Gastrocnemius medialis (tissue), 4 donors: ENCODE results near the gene RUNX1. TPM values are rescaled to one million over a fixed set of nuclear protein-coding genes. Genes with fewer than 3 reads are reported as not detected.

Source experiments
- ATAC-seq, 2 donors: fragments of 150-250 bp; one replicate each; pipeline ENCODE4 v1.9.1; 2016
- DNase-seq, 2 donors: peaks; one replicate each; pipeline ENCODE4 v3.0.0-alpha.2; 2019
- H3K27ac ChIP-seq, 4 donors: fragments of 200-600 bp; sonication (generic); 1 replicate in 1 of 4; 2 replicates in 3 of 4; pipeline ENCODE4 v1.5.1; 2016 to 2018; ENCODE audit warnings: mild to moderate bottlenecking in 2 of 4, moderate library complexity in 1 of 4
- H3K27me3 ChIP-seq, 3 donors: fragments of 200-600 bp; sonication (generic) in 2 of 3; 1 replicate in 1 of 3; 2 replicates in 2 of 3; pipeline versions ENCODE4 v1.5.1 to v1.6.0; 2016 to 2019; ENCODE audit warnings: mild to moderate bottlenecking in 1 of 3, moderate library complexity in 1 of 3
- H3K36me3 ChIP-seq, 2 donors: fragments of 200-600 bp; sonication (generic) in 1 of 2; one replicate each; pipeline ENCODE4 v1.5.1; 2017 to 2018
- H3K4me1 ChIP-seq, 2 donors: fragments of 200-600 bp; sonication (generic) in 1 of 2; one replicate each; pipeline ENCODE4 v1.5.1; 2016 to 2017; ENCODE audit warnings: mild to moderate bottlenecking in 2 of 2
- H3K4me3 ChIP-seq, 4 donors: fragments of 200-600 bp; sonication (generic) in 3 of 4; 1 replicate in 1 of 4; 2 replicates in 3 of 4; pipeline ENCODE4 v1.5.1; 2016 to 2019; ENCODE audit warnings: mild to moderate bottlenecking in 2 of 4
- H3K9me3 ChIP-seq, 3 donors: fragments of 200-600 bp; sonication (generic) in 2 of 3; 1 replicate in 1 of 3; 2 replicates in 2 of 3; pipeline ENCODE4 v1.5.1; 2016 to 2019
- CTCF ChIP-seq, 5 experiments: fragments of 450-650 bp in 3 of 5; fragments of 200-600 bp in 2 of 5; sonication (generic) in 2 of 5; IDR thresholded peaks in 4 of 5; conservative IDR thresholded peaks in 1 of 5; 1 replicate in 4 of 5; 2 replicates in 1 of 5; pipeline ENCODE4 v1.5.1; 2016 to 2019; ENCODE audit warnings: antibody characterized with exemption in 5 of 5, mild to moderate bottlenecking in 3 of 5, moderate library complexity in 3 of 5
- POLR2A ChIP-seq, 2 donors: fragments of 450-650 bp; IDR thresholded peaks; one replicate each; pipeline ENCODE4 v1.6.1; 2017; ENCODE audit warnings: antibody characterized with exemption in 2 of 2, mild to moderate bottlenecking in 2 of 2, moderate library complexity in 2 of 2
- in situ Hi-C, 4 donors: fragments of 200-750 bp; cut with MboI; loops; one replicate each; pipeline versions ENCODE4 v1.15.0 to v1.8.0; 2017; ENCODE audit warnings: low sequenced_read_pairs in 4 of 4
- intact Hi-C: fragments of 100-400 bp; cut with DNase I; formaldehyde crosslinking; loops from one replicate; pipeline ENCODE4 v1.15.1; 2023; ENCODE audit warnings: low total_unique reads
- total RNA-seq, 4 donors: library from RNA; depleted of rRNA; stranded (reverse); fragments of >200 nt; gene quantifications; one replicate each; pipeline versions ENCODE4 v1.1.0 to v1.2.3, GENCODE V29; 2016

Gene RUNX1
- 10 to 100 TPM in 2 of 4 donors, 1 to 10 TPM in 2; 8.0 to 20.9 (median 10.6) TPM for total RNA-seq

- Histone ChIP-seq H3K36me3 (no peaks in the 10 kb centered on the region), H3K4me3 (peak within 1 kb of the TSS; percentile 46 to 59 (median 56)), H3K4me1 (peaks cover 59 to 62% of the 10 kb centered on the region in 2 donors), H3K27me3 (no peaks in the 10 kb centered on the region), H3K9me3 (no peaks in the 10 kb centered on the region), H3K27ac (peak within 1 kb of the TSS; percentile 81 to 86 (median 84))
- intact Hi-C loops: loop anchor here (1.0 to 5.0 kb wide), 4 partner anchors 140 to 357 kb away; no protein-coding TSS in a partner anchor
- in situ Hi-C loops: loop anchor here in 3 of 4 donors (10.0 to 25.0 kb wide), 3 partner anchors 262 to 356 kb away; no protein-coding TSS in a partner anchor
- DNase-seq (peak; percentile 24 to 34), ATAC-seq (peak in 1 of 2 donors; percentile 11)
- TF ChIP-seq CTCF (IDR thresholded peaks at IDR 0.05 in 4 of 5, conservative IDR thresholded peaks at IDR 0.05 in 1 of 5): no peak
- TF ChIP-seq POLR2A (IDR thresholded peaks at IDR 0.05): no peak
These were observed at the start of gene RUNX1 for GRCh38 chr21:35048706-35049617. Gene RUNX1, minus strand, starts transcription at chr21:35049302.

- Histone ChIP-seq H3K9me3 (no peaks in the 10 kb centered on the region), H3K36me3 (no peaks in the 10 kb centered on the region), H3K4me1 (no peaks in the 10 kb centered on the region), H3K27me3 (no peaks in the 10 kb centered on the region), H3K27ac (no peak overlapping the region), H3K4me3 (no peak overlapping the region)
- ATAC-seq (no peak), DNase-seq (no peak)
- no peak for TF ChIP-seq POLR2A (IDR thresholded peaks at IDR 0.05)
- TF ChIP-seq CTCF (IDR thresholded peaks at IDR 0.05 in 4 of 5, conservative IDR thresholded peaks at IDR 0.05 in 1 of 5): no peak
- intact Hi-C loops: no loop called here
- in situ Hi-C loops: no loop called here
These were observed 48.4 kb upstream of the RUNX1 start for GRCh38 chr21:35097525-35097924.

DNA sequence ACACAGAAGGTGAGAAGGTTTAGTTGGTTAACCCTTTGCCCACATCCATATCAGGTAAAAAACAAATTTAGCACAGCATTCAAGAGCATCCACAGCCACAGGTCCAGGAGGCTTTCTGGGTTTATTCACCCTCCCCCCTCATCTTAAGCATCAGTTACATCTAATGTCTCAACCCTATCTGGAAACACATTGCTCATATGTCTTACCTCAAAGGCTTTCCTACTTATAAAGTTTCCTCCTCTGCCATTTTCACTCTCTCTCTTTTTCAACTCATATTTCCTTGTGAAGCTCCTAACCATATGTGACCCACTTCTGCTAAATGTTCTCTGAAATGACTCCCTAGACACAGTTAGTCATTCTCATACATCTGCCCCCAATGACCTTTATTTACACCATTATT is 47.9 kb upstream of the RUNX1 start:
- DNase-seq: no peak
- no peaks in the 10 kb centered on the region for H3K4me1 ChIP-seq
- no peak overlapping the region for H3K4me3 ChIP-seq
- H3K36me3 ChIP-seq: no peaks in the 10 kb centered on the region
- H3K27me3 ChIP-seq: no peaks in the 10 kb centered on the region
- H3K9me3 ChIP-seq: no peaks in the 10 kb centered on the region
- no peak for ATAC-seq
- no peak overlapping the region for H3K27ac ChIP-seq
- intact Hi-C loops (no loop called here), in situ Hi-C loops (no loop called here)
- no peak for TF ChIP-seq POLR2A (IDR thresholded peaks at IDR 0.05)
- no peak for TF ChIP-seq CTCF (IDR thresholded peaks at IDR 0.05 in 4 of 5, conservative IDR thresholded peaks at IDR 0.05 in 1 of 5)

- Histone ChIP-seq H3K4me3 (no peak overlapping the region), H3K27me3 (no peaks in the 10 kb centered on the region), H3K36me3 (no peaks in the 10 kb centered on the region), H3K27ac (no peak overlapping the region), H3K4me1 (no peaks in the 10 kb centered on the region), H3K9me3 (no peaks in the 10 kb centered on the region)
- DNase-seq: no peak
- intact Hi-C loops (no loop called here), in situ Hi-C loops (no loop called here)
- no peak for ATAC-seq
- no peak for TF ChIP-seq CTCF (IDR thresholded peaks at IDR 0.05 in 4 of 5, conservative IDR thresholded peaks at IDR 0.05 in 1 of 5)
- TF ChIP-seq POLR2A (IDR thresholded peaks at IDR 0.05): no peak
These were observed 46.8 kb upstream of the RUNX1 start for GRCh38 chr21:35095859-35096291.
